ENCODE measurements around the gene NECTIN4.
"Not testable (repeated sequence)": the region's sequence is repeated elsewhere in the genome, so short reads cannot be mapped to it uniquely, and the experiment has no call there.

NECTIN4 gene

DNA sequence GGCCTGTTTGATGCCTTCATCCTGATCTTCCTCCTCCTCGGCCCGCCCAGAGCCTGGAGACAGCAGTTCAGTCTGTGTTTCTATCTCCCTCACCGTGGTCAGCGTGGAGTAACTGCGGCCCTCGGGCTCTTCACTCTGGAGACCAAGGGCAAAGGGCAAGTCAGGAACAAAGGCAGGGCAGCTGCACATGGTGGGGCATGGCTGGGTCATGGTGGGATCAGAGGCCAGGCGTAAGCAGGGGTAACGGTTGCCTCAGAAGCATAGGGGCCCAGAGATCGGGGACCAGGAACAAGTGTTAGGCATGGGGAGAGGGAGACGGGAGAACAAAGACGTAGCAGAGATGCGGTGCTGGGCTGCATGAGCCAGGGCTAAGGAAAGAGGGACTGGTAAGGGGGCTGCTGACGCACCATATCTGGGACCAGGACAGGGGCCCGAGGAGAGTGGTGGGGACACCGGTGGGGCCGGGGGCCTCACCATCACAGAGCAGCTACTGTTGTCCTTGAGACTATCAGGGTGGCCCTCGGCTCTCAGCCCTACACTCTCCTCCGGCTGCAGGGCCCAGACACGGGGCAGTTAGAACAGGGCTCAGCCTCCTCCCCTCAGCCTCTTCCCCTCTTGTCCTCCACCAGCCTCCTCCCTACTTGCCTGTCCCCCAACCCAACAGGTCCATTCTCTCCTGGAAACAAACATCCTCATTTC lies 16.5 kb downstream of the NECTIN4 start:
- Histone ChIP-seq H3K4me3 (ENCODE audit: low read depth in 1 of 2, low read length in 2 of 2) (no peak overlapping the region), H3K9ac (ENCODE audit: low read depth in 1 of 2, low read length in 2 of 2) (no peak overlapping the region), H3K27ac (ENCODE audit: low read depth, low read length) (no peak overlapping the region), H3K9me3 (ENCODE audit: control insufficient read depth in 1 of 2, low read length in 2 of 2) (no peaks in the 10 kb centered on the region), H3K36me3 (ENCODE audit: control insufficient read depth in 1 of 2, insufficient read depth in 2 of 2, low read length in 2 of 2) (no peaks in the 10 kb centered on the region), H3K27me3 (ENCODE audit: control insufficient read depth in 1 of 2, insufficient read depth in 2 of 2, low read length in 2 of 2) (no peaks in the 10 kb centered on the region), H3K4me1 (ENCODE audit: control insufficient read depth in 1 of 2, insufficient read depth in 2 of 2, low read length in 2 of 2) (peaks cover 0 to 4% of the 10 kb centered on the region in 2 donors)

DNA sequence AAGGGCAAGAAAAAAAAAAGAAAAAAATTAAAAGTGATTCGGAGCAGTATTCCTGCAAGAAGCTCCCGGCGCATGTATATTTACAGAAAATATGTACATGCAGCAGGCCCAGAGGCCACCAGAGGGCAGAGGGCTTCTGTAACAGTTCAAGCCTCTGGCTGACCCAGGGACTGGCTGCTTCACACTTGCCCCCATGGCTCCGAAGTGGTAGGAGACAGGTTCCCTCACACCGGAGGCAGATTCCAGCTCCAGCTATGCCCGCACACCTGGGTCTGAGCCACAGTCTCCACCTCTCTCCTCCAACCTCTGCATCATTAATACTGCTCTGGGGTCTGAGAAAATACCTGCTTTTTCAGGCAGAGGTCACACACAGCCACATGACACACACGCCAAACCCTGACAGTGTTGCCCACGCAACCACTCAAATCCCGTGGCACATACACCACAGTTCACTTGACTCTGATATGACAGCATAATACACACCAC lies 17.4 kb downstream of the NECTIN4 start:
- H3K9ac ChIP-seq (ENCODE audit: low read depth in 1 of 2, low read length in 2 of 2): no peak overlapping the region
- H3K36me3 ChIP-seq (ENCODE audit: control insufficient read depth in 1 of 2, insufficient read depth in 2 of 2, low read length in 2 of 2): no peaks in the 10 kb centered on the region
- H3K9me3 ChIP-seq (ENCODE audit: control insufficient read depth in 1 of 2, low read length in 2 of 2): no peaks in the 10 kb centered on the region
- H3K4me3 ChIP-seq (ENCODE audit: low read depth in 1 of 2, low read length in 2 of 2): no peak overlapping the region
- peaks cover 0 to 8% of the 10 kb centered on the region in 2 donors for H3K4me1 ChIP-seq (ENCODE audit: control insufficient read depth in 1 of 2, insufficient read depth in 2 of 2, low read length in 2 of 2)
- no peak overlapping the region for H3K27ac ChIP-seq (ENCODE audit: low read depth, low read length)
- no peaks in the 10 kb centered on the region for H3K27me3 ChIP-seq (ENCODE audit: control insufficient read depth in 1 of 2, insufficient read depth in 2 of 2, low read length in 2 of 2)

DNA sequence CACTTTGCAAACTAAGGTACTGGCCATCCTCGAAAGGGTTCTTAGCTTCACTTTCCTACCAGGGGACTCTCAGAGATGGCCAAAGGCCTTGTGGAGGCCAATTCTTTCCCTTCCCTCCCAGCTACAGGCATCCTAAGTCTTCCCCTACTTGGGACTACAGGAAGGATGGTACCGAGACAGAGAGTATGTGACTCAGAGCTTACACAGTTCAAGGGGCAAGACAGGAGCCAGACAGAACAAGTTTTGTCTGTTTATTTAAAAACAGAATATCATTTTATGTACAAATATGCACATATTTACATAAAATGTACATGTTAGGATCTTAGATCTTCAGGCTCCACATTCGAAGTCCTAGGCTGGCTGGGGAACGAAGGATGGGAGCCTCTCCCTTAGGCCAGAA lies 18.6 kb downstream of the NECTIN4 start:
- Histone ChIP-seq H3K27me3 (ENCODE audit: control insufficient read depth in 1 of 2, insufficient read depth in 2 of 2, low read length in 2 of 2) (no peaks in the 10 kb centered on the region), H3K36me3 (ENCODE audit: control insufficient read depth in 1 of 2, insufficient read depth in 2 of 2, low read length in 2 of 2) (no peaks in the 10 kb centered on the region), H3K9ac (ENCODE audit: low read depth in 1 of 2, low read length in 2 of 2) (no peak overlapping the region), H3K27ac (ENCODE audit: low read depth, low read length) (no peak overlapping the region), H3K4me1 (ENCODE audit: control insufficient read depth in 1 of 2, insufficient read depth in 2 of 2, low read length in 2 of 2) (peaks cover 0 to 8% of the 10 kb centered on the region in 2 donors), H3K9me3 (ENCODE audit: control insufficient read depth in 1 of 2, low read length in 2 of 2) (no peaks in the 10 kb centered on the region), H3K4me3 (ENCODE audit: low read depth in 1 of 2, low read length in 2 of 2) (no peak overlapping the region)

DNA sequence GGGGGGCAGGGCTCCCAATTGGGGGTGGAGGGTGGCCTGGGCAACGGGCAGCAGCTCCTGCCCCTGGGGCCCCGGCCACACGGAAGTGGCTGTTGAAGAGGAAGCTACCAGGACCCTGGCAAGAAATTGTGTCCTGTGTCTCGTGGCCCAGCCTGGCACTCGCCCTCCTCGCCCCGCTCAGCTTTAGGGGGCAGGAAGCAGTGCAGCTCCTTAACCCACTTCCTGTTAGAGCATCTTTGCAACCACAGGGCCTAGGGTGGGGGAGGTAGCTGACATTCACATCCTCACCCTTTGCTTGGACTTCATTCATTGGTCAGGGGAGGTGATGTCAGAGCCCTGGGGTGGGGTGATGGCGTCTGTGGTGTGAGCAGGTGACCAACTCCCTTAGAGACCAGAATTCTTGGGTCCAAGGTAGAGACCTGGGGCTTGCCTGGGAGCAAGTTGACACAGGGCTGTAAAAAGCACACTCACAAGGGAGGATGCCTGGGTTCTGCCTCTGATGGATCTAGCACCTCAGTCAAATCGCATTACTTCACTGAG lies 19.6 kb downstream of the NECTIN4 start, which contains the start of gene ARHGAP30:
Gene ARHGAP30 (minus strand): TSS at position 161 of the 540 bp plus-strand sequence. CDS start 267 bp downstream, outside the sequence.
- peak within 1 kb of the TSS; percentile 69 to 70 for H3K4me3 ChIP-seq (ENCODE audit: low read depth in 1 of 2, low read length in 2 of 2)
- H3K4me1 ChIP-seq (ENCODE audit: control insufficient read depth in 1 of 2, insufficient read depth in 2 of 2, low read length in 2 of 2): peaks cover 0 to 8% of the 10 kb centered on the region in 2 donors
- H3K36me3 ChIP-seq (ENCODE audit: control insufficient read depth in 1 of 2, insufficient read depth in 2 of 2, low read length in 2 of 2): no peaks in the 10 kb centered on the region
- peak within 1 kb of the TSS; percentile 60 to 62 for H3K9ac ChIP-seq (ENCODE audit: low read depth in 1 of 2, low read length in 2 of 2)
- peak within 1 kb of the TSS; percentile 65 for H3K27ac ChIP-seq (ENCODE audit: low read depth, low read length)
- H3K9me3 ChIP-seq (ENCODE audit: control insufficient read depth in 1 of 2, low read length in 2 of 2): no peaks in the 10 kb centered on the region
- H3K27me3 ChIP-seq (ENCODE audit: control insufficient read depth in 1 of 2, insufficient read depth in 2 of 2, low read length in 2 of 2): no peaks in the 10 kb centered on the region

DNA sequence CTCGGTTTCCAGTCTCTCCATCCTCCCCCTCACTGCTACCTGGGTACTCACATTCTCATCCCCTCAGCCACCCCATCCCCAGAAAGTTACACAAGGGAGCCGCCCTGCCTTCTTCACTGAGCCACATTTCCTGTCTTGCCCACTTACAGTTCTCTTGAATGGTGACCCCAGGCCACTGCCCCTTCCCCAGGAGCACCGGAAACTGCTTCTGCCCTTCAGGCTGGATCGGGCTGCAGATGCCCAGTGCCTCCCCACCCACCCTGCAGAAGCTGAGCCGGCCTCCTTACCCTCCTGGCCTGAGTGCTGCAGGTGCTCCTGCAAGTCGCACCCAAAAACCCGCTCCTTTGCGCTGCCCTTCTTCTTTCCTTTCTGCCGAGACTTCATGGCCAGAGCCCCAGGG lies 20.1 kb downstream of the NECTIN4 start:
- peak overlapping the region; percentile 65 for H3K27ac ChIP-seq (ENCODE audit: low read depth, low read length)

DNA sequence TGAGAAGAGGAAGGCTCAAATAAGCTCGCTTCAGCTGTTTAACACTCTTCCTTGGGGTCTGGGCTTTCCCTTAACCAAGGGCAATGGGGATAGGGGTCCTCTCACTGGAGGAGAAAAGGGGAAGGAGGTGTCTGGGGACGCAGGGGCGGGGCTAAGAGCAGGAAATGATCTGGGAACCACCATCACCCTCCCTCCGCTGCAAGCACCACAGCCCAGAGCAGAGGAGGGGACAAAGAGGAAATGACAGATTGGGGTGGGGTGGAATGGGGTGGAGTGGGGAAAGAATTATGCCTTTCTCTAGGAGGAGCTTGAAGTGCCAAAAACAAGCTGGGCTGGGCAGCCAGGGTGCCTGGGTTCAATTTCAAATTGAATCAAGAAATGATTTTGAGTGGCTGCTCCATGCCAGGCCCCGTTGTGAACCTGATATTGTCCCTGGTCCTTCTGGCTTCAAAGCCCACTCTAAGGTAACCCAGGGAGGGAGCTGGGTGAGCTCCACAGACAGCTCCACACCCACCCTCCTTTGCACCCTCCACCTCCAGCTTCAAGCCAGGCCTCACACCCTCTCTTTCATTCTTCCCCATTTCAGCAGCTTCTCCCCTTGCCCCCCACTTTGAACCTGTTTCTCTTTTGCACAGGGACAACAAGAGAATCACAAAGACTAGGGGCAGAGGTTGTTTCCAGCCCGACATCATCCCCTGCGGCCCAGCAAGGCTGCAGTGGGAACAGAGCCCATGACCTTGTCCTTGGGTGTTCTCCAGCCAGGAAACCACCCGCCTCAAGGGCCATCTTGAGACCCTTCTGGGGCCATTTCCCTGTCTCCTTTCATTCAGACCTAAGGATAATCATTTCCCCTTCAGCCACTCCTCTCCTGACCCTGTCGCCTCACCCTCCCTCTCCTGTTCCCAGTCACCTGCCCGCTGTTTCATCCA lies 20.8 kb downstream of the NECTIN4 start:
- Histone ChIP-seq H3K27ac (ENCODE audit: low read depth, low read length) (peak overlapping the region; percentile 65), H3K27me3 (ENCODE audit: control insufficient read depth in 1 of 2, insufficient read depth in 2 of 2, low read length in 2 of 2) (no peaks in the 10 kb centered on the region), H3K9ac (ENCODE audit: low read depth in 1 of 2, low read length in 2 of 2) (peak overlapping the region; percentile 60 to 62), H3K9me3 (ENCODE audit: control insufficient read depth in 1 of 2, low read length in 2 of 2) (no peaks in the 10 kb centered on the region), H3K36me3 (ENCODE audit: control insufficient read depth in 1 of 2, insufficient read depth in 2 of 2, low read length in 2 of 2) (no peaks in the 10 kb centered on the region), H3K4me1 (ENCODE audit: control insufficient read depth in 1 of 2, insufficient read depth in 2 of 2, low read length in 2 of 2) (peaks cover 0 to 12% of the 10 kb centered on the region in 2 donors), H3K4me3 (ENCODE audit: low read depth in 1 of 2, low read length in 2 of 2) (peak overlapping the region; percentile 69 to 70)

More for the DNA sequence above, 20.1 kb downstream of the NECTIN4 start:
- peak overlapping the region; percentile 60 to 62 for H3K9ac ChIP-seq (ENCODE audit: low read depth in 1 of 2, low read length in 2 of 2)
- H3K36me3 ChIP-seq (ENCODE audit: control insufficient read depth in 1 of 2, insufficient read depth in 2 of 2, low read length in 2 of 2): no peaks in the 10 kb centered on the region
- peak overlapping the region; percentile 69 to 70 for H3K4me3 ChIP-seq (ENCODE audit: low read depth in 1 of 2, low read length in 2 of 2)
- peaks cover 0 to 11% of the 10 kb centered on the region in 2 donors for H3K4me1 ChIP-seq (ENCODE audit: control insufficient read depth in 1 of 2, insufficient read depth in 2 of 2, low read length in 2 of 2)
- H3K27me3 ChIP-seq (ENCODE audit: control insufficient read depth in 1 of 2, insufficient read depth in 2 of 2, low read length in 2 of 2): no peaks in the 10 kb centered on the region
- H3K9me3 ChIP-seq (ENCODE audit: control insufficient read depth in 1 of 2, low read length in 2 of 2): no peaks in the 10 kb centered on the region

DNA sequence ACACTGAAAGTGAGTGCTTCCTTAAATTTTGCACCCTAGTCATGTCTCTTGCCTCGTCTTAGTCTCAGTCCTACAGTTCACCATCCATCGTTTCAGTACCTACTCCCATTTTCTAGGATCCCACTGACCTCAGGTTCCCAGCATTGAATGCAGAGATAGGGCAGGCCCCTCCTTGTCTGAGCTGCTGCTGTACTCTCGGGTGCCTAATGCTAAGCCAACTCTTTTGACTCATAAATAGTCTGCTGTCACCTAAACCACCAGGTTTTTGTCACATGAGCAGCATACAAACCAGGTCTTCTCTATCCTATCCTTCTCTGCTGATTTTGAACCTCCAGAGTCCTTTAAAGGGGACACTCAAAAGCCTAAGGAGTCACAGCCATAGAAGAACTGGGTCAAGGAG lies 22.7 kb downstream of the NECTIN4 start:
- Histone ChIP-seq H3K4me3 (ENCODE audit: low read depth in 1 of 2, low read length in 2 of 2) (peak overlapping the region; percentile 30 to 32), H3K27me3 (ENCODE audit: control insufficient read depth in 1 of 2, insufficient read depth in 2 of 2, low read length in 2 of 2) (no peaks in the 10 kb centered on the region), H3K9me3 (ENCODE audit: control insufficient read depth in 1 of 2, low read length in 2 of 2) (no peaks in the 10 kb centered on the region), H3K27ac (ENCODE audit: low read depth, low read length) (no peak overlapping the region), H3K36me3 (ENCODE audit: control insufficient read depth in 1 of 2, insufficient read depth in 2 of 2, low read length in 2 of 2) (no peaks in the 10 kb centered on the region), H3K9ac (ENCODE audit: low read depth in 1 of 2, low read length in 2 of 2) (no peak overlapping the region), H3K4me1 (ENCODE audit: control insufficient read depth in 1 of 2, insufficient read depth in 2 of 2, low read length in 2 of 2) (peaks cover 0 to 12% of the 10 kb centered on the region in 2 donors)

DNA sequence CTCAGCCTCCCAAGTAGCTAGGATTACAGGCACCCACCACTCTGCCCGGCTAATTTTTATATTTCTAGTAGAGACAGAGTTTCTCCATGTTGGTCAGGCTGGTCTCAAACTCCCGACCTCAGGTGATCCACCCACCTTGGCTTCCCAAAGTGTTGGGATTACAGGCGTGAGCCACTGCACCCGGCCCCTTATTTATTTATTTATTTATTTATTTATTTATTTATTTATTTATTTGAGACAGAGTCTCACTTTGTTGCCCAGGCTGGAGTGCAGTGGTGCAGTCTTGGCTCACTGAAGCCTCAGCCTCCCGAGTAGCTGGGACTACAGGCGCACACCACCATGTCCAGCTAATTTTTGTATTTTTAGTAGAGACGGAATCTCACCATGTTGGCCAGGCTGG lies 23.7 kb downstream of the NECTIN4 start:
- H3K4me1 ChIP-seq (ENCODE audit: control insufficient read depth in 1 of 2, insufficient read depth in 2 of 2, low read length in 2 of 2): peaks cover 0 to 12% of the 10 kb centered on the region in 2 donors
- H3K27ac ChIP-seq (ENCODE audit: low read depth, low read length); H3K27me3 ChIP-seq (ENCODE audit: control insufficient read depth in 1 of 2, insufficient read depth in 2 of 2, low read length in 2 of 2); H3K36me3 ChIP-seq (ENCODE audit: control insufficient read depth in 1 of 2, insufficient read depth in 2 of 2, low read length in 2 of 2); H3K9ac ChIP-seq (ENCODE audit: low read depth in 1 of 2, low read length in 2 of 2); H3K9me3 ChIP-seq (ENCODE audit: control insufficient read depth in 1 of 2, low read length in 2 of 2); H3K4me3 ChIP-seq (ENCODE audit: low read depth in 1 of 2, low read length in 2 of 2): not testable (repeated sequence)

DNA sequence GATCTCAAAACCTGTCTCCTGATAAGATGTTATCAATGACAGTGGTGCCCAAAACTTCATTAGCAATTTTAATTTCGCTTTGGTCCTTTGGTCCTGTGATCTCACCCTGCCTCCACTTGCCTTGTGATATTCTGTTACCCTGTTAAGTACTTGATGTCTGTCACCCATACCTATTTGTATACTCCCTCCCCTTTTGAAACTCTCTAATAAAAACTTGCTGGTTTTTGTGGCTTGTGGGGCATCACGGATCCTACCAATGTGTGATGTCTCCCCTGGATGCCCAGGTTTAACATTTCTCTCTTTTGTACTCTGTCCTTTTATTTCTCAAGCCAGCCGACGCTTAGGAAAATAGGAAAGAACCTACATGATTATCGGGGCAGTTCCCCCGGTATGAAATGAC lies 25.4 kb downstream of the NECTIN4 start:
- H3K4me1 ChIP-seq (ENCODE audit: control insufficient read depth in 1 of 2, insufficient read depth in 2 of 2, low read length in 2 of 2): peaks cover 0 to 12% of the 10 kb centered on the region in 2 donors
- not testable (repeated sequence) for H3K9me3 ChIP-seq (ENCODE audit: control insufficient read depth in 1 of 2, low read length in 2 of 2); H3K27ac ChIP-seq (ENCODE audit: low read depth, low read length); H3K4me3 ChIP-seq (ENCODE audit: low read depth in 1 of 2, low read length in 2 of 2); H3K36me3 ChIP-seq (ENCODE audit: control insufficient read depth in 1 of 2, insufficient read depth in 2 of 2, low read length in 2 of 2); H3K9ac ChIP-seq (ENCODE audit: low read depth in 1 of 2, low read length in 2 of 2); H3K27me3 ChIP-seq (ENCODE audit: control insufficient read depth in 1 of 2, insufficient read depth in 2 of 2, low read length in 2 of 2)

DNA sequence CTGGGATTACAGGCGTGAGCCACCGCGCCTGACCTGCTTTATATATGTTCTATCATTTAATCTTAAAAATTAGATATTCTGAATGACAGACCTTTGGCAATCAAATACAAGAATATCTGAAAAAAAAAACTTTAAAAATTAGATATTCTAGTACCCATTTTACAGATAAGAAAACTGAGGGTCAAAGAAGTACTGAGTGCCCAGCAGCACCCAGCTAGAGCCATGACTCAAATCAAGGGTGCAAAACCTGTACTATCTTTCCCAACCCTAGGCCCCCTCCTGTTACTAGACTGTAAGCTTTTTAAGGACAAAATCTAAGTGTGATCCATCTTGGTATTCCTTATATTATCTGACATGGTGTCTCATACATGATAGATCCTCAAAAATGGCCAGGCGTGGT lies 27.9 kb downstream of the NECTIN4 start:
- Histone ChIP-seq H3K4me3 (ENCODE audit: low read depth in 1 of 2, low read length in 2 of 2) (no peak overlapping the region), H3K27me3 (ENCODE audit: control insufficient read depth in 1 of 2, insufficient read depth in 2 of 2, low read length in 2 of 2) (no peaks in the 10 kb centered on the region), H3K27ac (ENCODE audit: low read depth, low read length) (no peak overlapping the region), H3K4me1 (ENCODE audit: control insufficient read depth in 1 of 2, insufficient read depth in 2 of 2, low read length in 2 of 2) (peaks cover 0 to 4% of the 10 kb centered on the region in 2 donors), H3K9me3 (ENCODE audit: control insufficient read depth in 1 of 2, low read length in 2 of 2) (no peaks in the 10 kb centered on the region), H3K9ac (ENCODE audit: low read depth in 1 of 2, low read length in 2 of 2) (no peak overlapping the region), H3K36me3 (ENCODE audit: control insufficient read depth in 1 of 2, insufficient read depth in 2 of 2, low read length in 2 of 2) (peaks cover 0 to 3% of the 10 kb centered on the region in 2 donors)
